RWPE2 (cell line): ENCODE results near the gene GSS.

Experiments
- ATAC-seq: fragments of 200-7000 bp; cut with Tn5 transposase; 3 replicates; pipeline ENCODE4 v1.9.1; 2021; ENCODE audit warnings: low read depth
- DNase-seq: peaks from one replicate; pipeline ENCODE4 v3.0.0-alpha.2; 2020; ENCODE audit warnings: low spot score
- H3K27ac ChIP-seq: fragments of 450-650 bp; 2 replicates; pipeline ENCODE4 v1.5.1; 2017; ENCODE audit warnings: mild to moderate bottlenecking; ENCODE audit not compliant: poor library complexity, severe bottlenecking
- H3K27me3 ChIP-seq: fragments of 250-450 bp; sonication (Bioruptor Pico); 2 replicates; pipeline ENCODE4 v1.5.1; 2021; ENCODE audit warnings: mild to moderate bottlenecking, moderate library complexity; ENCODE audit not compliant: insufficient read depth, poor library complexity, severe bottlenecking
- H3K36me3 ChIP-seq: fragments of 250-450 bp; sonication (Bioruptor Pico); 2 replicates; pipeline ENCODE4 v1.5.1; 2020; ENCODE audit warnings: low read depth, mild to moderate bottlenecking, moderate library complexity
- H3K4me1 ChIP-seq: fragments of 250-450 bp; sonication (Bioruptor Pico); 2 replicates; pipeline ENCODE4 v1.5.1; 2021; ENCODE audit warnings: mild to moderate bottlenecking, moderate library complexity; ENCODE audit not compliant: insufficient read depth, poor library complexity, severe bottlenecking
- H3K4me3 ChIP-seq: fragments of 250-450 bp; sonication (Bioruptor Pico); 2 replicates; pipeline ENCODE4 v1.5.1; 2021; ENCODE audit warnings: mild to moderate bottlenecking, moderate library complexity; ENCODE audit not compliant: severe bottlenecking
- H3K9me3 ChIP-seq: fragments of 250-450 bp; sonication (Bioruptor Pico); 2 replicates; pipeline ENCODE4 v1.5.1; 2021; ENCODE audit warnings: mild to moderate bottlenecking, moderate library complexity; ENCODE audit not compliant: severe bottlenecking
- CTCF ChIP-seq: fragments of 450-650 bp; IDR thresholded peaks from one replicate; pipeline ENCODE4 v1.5.1; 2017; ENCODE audit warnings: mild to moderate bottlenecking, moderate library complexity; ENCODE audit not compliant: poor library complexity, severe bottlenecking

The GSS gene

GRCh38 chr20:34982270-34983088, 26.9 kb upstream of the GSS start:
- ATAC-seq (no peak), DNase-seq (peak; percentile 82)
- Histone ChIP-seq H3K27ac (no peak overlapping the region), H3K4me3 (no peak overlapping the region), H3K4me1 (no peaks in the 10 kb centered on the region), H3K36me3 (no peaks in the 10 kb centered on the region), H3K27me3 (no peaks in the 10 kb centered on the region), H3K9me3 (no peaks in the 10 kb centered on the region)
- no peak for TF ChIP-seq CTCF

GRCh38 chr20:34980543-34981233, 25.1 kb upstream of the GSS start:
- Histone ChIP-seq H3K27ac (no peak overlapping the region), H3K27me3 (no peaks in the 10 kb centered on the region), H3K4me1 (no peaks in the 10 kb centered on the region), H3K36me3 (no peaks in the 10 kb centered on the region), H3K9me3 (no peaks in the 10 kb centered on the region), H3K4me3 (no peak overlapping the region)
- peak; percentile 83 for DNase-seq
- no peak for ATAC-seq
- no peak for TF ChIP-seq CTCF

GRCh38 chr20:34979366-34980153, 24.0 kb upstream of the GSS start:
- peak; percentile 8; the same call in 2 of the 3 replicates for ATAC-seq
- Histone ChIP-seq H3K4me1 (no peaks in the 10 kb centered on the region), H3K4me3 (no peak overlapping the region), H3K27me3 (no peaks in the 10 kb centered on the region), H3K9me3 (no peaks in the 10 kb centered on the region), H3K27ac (no peak overlapping the region), H3K36me3 (no peaks in the 10 kb centered on the region)
- peak; percentile 88 for DNase-seq
- TF ChIP-seq CTCF = no peak

- Histone ChIP-seq H3K36me3 (no peaks in the 10 kb centered on the region), H3K9me3 (no peaks in the 10 kb centered on the region), H3K27me3 (no peaks in the 10 kb centered on the region), H3K27ac (no peak overlapping the region), H3K4me3 (no peak overlapping the region), H3K4me1 (no peaks in the 10 kb centered on the region)
- DNase-seq (no peak), ATAC-seq (no peak)
- TF ChIP-seq CTCF = no peak
These were observed 22.6 kb upstream of the GSS start for GRCh38 chr20:34978092-34978744.
